ENCODE results near the gene AICDA.

GRCh38 chr12:8622646-8623045 is 10.0 kb upstream of the AICDA start:
- TF ChIP-seq POLR2AphosphoS5 (IDR thresholded peaks at IDR 0.05), result no peak
- no peak for TF ChIP-seq POLR2A (IDR thresholded peaks at IDR 0.05)
- no peak for TF ChIP-seq CTCF (IDR thresholded peaks at IDR 0.05)
- TF ChIP-seq EP300 (IDR thresholded peaks at IDR 0.05), result no peak

Measured in sigmoid colon (tissue), 4 donors.